ENCODE results near the gene IMP3. TPM values are rescaled to one million over a fixed set of nuclear protein-coding genes. Genes with fewer than 3 reads are reported as not detected.
"Not testable (repeated sequence)": the region's sequence is repeated elsewhere in the genome, so short reads cannot be mapped to it uniquely, and the experiment has no call there.

Gene IMP3
- total RNA-seq, 2 experiments from 2014 or later: 101 to 174 TPM

- Histone ChIP-seq H3K4me2 (ENCODE audit: low read length) (no peak overlapping the region), H3K79me2 (ENCODE audit: insufficient read depth, low read depth, low read length) (no peaks in the 10 kb centered on the region), H3K4me3 (ENCODE audit: low read depth, low read length, poor library complexity, severe bottlenecking) (no peak overlapping the region), H3K4me1 (ENCODE audit: insufficient read depth, low read length, poor library complexity, severe bottlenecking) (no peaks in the 10 kb centered on the region), H3K9me3 (ENCODE audit: low read length) (no peaks in the 10 kb centered on the region), H2AFZ (ENCODE audit: low read length) (no peak overlapping the region), H3K36me3 (ENCODE audit: insufficient read depth, low read length) (no peaks in the 10 kb centered on the region), H4K20me1 (ENCODE audit: insufficient read depth, low read length) (no peaks in the 10 kb centered on the region), H3K9me2 (ENCODE audit: insufficient read depth, low read length) (no peaks in the 10 kb centered on the region), H3K27ac (ENCODE audit: low read depth, low read length, poor library complexity, severe bottlenecking) (no peak overlapping the region)
- intact Hi-C loops (cut with micrococcal nuclease; ENCODE audit: unreplicated experiment): loop anchor here (5.0 kb wide), 1 partner anchor 34 kb away; a partner anchor contains a TSS
- CTCF ChIA-PET (ENCODE audit: unreplicated experiment): no interaction called here
- DNase-seq (ENCODE audit: low spot score): no peak
- TF ChIP-seq CTCF (conservative IDR thresholded peaks at IDR 0.05; ENCODE audit: low read length): no peak
- no TSS peak for BruUV-seq (replicated peaks)
- POLR2A ChIA-PET: no interaction called here
Observed at GRCh38 chr15:75688278-75688557, 48.2 kb upstream of the IMP3 start.

GRCh38 chr15:75687486-75688277, 47.7 kb upstream of the IMP3 start:
- H3K4me2 ChIP-seq (ENCODE audit: low read length): no peak overlapping the region
- H4K20me1 ChIP-seq (ENCODE audit: insufficient read depth, low read length): no peaks in the 10 kb centered on the region
- POLR2A ChIA-PET: no interaction called here
- intact Hi-C loops (cut with micrococcal nuclease; ENCODE audit: unreplicated experiment): loop anchor here (5.0 kb wide), 1 partner anchor 35 kb away; a partner anchor contains a TSS
- TF ChIP-seq CTCF (conservative IDR thresholded peaks at IDR 0.05; ENCODE audit: low read length) (no peak), EZH2phosphoT487 (IDR thresholded peaks at IDR 0.05; ENCODE audit: borderline replicate concordance, low read depth, low read length) (no peak)
- BruUV-seq (replicated peaks): no TSS peak
- no peaks in the 10 kb centered on the region for H3K4me1 ChIP-seq (ENCODE audit: insufficient read depth, low read length, poor library complexity, severe bottlenecking)
- no peak for DNase-seq (ENCODE audit: low spot score)
- no peaks in the 10 kb centered on the region for H3K36me3 ChIP-seq (ENCODE audit: insufficient read depth, low read length)
- H3K9me3 ChIP-seq (ENCODE audit: low read length): no peaks in the 10 kb centered on the region
- H3K9me2 ChIP-seq (ENCODE audit: insufficient read depth, low read length): no peaks in the 10 kb centered on the region
- CTCF ChIA-PET (ENCODE audit: unreplicated experiment): no interaction called here
- H3K79me2 ChIP-seq (ENCODE audit: insufficient read depth, low read depth, low read length): no peaks in the 10 kb centered on the region
- H3K27ac ChIP-seq (ENCODE audit: low read depth, low read length, poor library complexity, severe bottlenecking): no peak overlapping the region
- no peak overlapping the region for H2AFZ ChIP-seq (ENCODE audit: low read length)
- no peak overlapping the region for H3K4me3 ChIP-seq (ENCODE audit: low read depth, low read length, poor library complexity, severe bottlenecking)

GRCh38 chr15:75686212-75686642, 46.2 kb upstream of the IMP3 start:
- peak; percentile 67 for DNase-seq (ENCODE audit: low spot score)
- CTCF ChIA-PET (ENCODE audit: unreplicated experiment): interaction anchor here (0.6 kb wide), 1 partner anchor 1146 kb away, joined by 3 read pairs; no protein-coding TSS in a partner anchor
- BruUV-seq (replicated peaks): not testable (repeated sequence)

More at GRCh38 chr15:75686212-75686642, 46.2 kb upstream of the IMP3 start:
- H3K79me2 ChIP-seq (ENCODE audit: insufficient read depth, low read depth, low read length); H3K9me2 ChIP-seq (ENCODE audit: insufficient read depth, low read length); H3K4me3 ChIP-seq (ENCODE audit: low read depth, low read length, poor library complexity, severe bottlenecking); H3K9me3 ChIP-seq (ENCODE audit: low read length); H3K27ac ChIP-seq (ENCODE audit: low read depth, low read length, poor library complexity, severe bottlenecking); H3K36me3 ChIP-seq (ENCODE audit: insufficient read depth, low read length); H3K4me1 ChIP-seq (ENCODE audit: insufficient read depth, low read length, poor library complexity, severe bottlenecking); H3K4me2 ChIP-seq (ENCODE audit: low read length); H4K20me1 ChIP-seq (ENCODE audit: insufficient read depth, low read length); H2AFZ ChIP-seq (ENCODE audit: low read length); POLR2A ChIA-PET: not testable (repeated sequence)
- peak; percentile 69 for TF ChIP-seq CTCF (conservative IDR thresholded peaks at IDR 0.05; ENCODE audit: low read length)
- intact Hi-C loops (cut with micrococcal nuclease; ENCODE audit: unreplicated experiment): loop anchor here (5.0 kb wide), 1 partner anchor 36 kb away; a partner anchor contains a TSS

Data from OCI-LY7 (cell line).